Measurements from ENCODE around the gene NSDHL. TPM values are rescaled to one million over a fixed set of nuclear protein-coding genes. Genes with fewer than 3 reads are reported as not detected.
A peak's percentile ranks its signal among the peaks of the same experiment; 100 is the strongest.
"Not testable (repeated sequence)": the region's sequence is repeated elsewhere in the genome, so short reads cannot be mapped to it uniquely, and the experiment has no call there.

The NSDHL gene
- polyA plus RNA-seq, 1 experiment, result 19.6 TPM

DNA sequence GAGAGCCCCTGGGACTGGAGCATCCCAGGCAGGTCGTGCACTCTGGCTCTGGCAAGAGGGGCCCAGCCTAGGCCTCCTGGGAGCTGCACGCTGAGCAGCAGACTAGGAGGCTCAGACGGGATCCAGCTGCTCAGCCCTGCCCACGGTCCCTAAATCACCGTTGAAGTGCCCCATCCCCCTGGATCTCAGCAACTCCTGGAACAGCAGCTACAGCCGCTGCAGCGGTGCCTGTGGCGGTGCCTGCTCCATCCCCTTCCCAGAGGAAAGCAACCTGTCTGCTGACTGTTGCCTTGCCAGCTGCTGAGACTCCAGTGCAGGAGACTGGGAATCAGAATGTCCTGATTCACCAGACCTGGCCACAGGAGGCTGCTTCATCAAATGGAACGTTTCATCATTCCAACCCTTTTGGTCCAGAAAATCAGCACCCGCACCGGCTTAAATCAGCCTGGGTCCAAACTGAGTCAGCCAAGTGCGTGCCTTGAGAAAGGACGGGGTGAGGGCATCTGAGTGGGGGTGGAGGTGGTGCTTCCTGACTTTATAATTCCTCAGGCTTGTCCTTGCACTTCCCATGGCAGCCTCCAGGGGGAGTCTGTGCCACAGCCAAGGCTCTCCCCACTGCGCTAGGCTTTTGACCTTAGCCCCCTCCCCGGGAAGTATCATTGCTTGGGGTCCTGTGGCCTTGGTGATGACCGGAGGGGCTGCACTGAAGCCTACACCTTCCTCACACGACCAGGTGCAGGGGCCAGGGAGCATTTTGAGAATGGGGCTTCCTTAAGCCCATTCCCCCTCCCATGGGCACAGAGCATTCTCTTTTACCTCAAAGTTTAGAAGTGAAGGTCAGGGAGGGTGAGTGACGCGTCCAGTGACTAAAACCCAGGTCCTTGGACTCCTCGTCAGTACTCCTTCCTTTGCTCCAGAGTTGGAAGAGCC, 73.6 kb downstream of the NSDHL start:
- DNase-seq (ENCODE audit: low read depth, low spot score), result no peak
- Histone ChIP-seq H3K27me3 (ENCODE audit: control insufficient read depth, insufficient read depth, low read length) (no peaks in the 10 kb centered on the region), H3K4me3 (ENCODE audit: low read depth, low read length) (no peak overlapping the region), H3K9me3 (ENCODE audit: control insufficient read depth, insufficient read depth, low read length) (no peaks in the 10 kb centered on the region), H3K27ac (ENCODE audit: low read depth, low read length) (peak overlapping the region; percentile 47)
- ChIA-PET CTCF (interaction anchor here (1.0 to 2.2 kb wide), 3 partner anchors 11 to 86 kb away, joined by 3 to 16 read pairs (median 3); no protein-coding TSS in a partner anchor), POLR2A (no interaction called here)
- TF ChIP-seq, protein P1, sequence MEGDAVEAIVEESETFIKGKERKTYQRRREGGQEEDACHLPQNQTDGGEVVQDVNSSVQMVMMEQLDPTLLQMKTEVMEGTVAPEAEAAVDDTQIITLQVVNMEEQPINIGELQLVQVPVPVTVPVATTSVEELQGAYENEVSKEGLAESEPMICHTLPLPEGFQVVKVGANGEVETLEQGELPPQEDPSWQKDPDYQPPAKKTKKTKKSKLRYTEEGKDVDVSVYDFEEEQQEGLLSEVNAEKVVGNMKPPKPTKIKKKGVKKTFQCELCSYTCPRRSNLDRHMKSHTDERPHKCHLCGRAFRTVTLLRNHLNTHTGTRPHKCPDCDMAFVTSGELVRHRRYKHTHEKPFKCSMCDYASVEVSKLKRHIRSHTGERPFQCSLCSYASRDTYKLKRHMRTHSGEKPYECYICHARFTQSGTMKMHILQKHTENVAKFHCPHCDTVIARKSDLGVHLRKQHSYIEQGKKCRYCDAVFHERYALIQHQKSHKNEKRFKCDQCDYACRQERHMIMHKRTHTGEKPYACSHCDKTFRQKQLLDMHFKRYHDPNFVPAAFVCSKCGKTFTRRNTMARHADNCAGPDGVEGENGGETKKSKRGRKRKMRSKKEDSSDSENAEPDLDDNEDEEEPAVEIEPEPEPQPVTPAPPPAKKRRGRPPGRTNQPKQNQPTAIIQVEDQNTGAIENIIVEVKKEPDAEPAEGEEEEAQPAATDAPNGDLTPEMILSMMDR (IDR thresholded peaks at IDR 0.05; ENCODE audit: low read depth, low read length), result peak; percentile 73

DNA sequence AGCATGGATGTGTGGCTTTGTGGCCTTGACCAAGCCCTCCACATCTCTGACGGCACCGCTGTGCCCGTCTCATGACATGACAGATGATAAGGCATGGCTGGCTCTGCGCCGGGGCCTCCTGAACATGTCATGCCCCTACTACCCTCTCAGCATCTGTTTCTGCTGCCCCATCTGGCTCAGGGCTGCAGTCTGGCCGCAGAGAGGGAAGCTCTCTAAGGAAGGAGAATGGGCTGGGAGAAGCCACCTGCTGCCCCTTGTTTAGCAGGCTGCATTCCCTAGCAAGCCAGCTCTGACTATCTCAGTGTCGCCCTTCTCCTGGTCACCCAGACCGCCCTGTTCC, 74.2 kb downstream of the NSDHL start:
- TF ChIP-seq, protein P1 (IDR thresholded peaks at IDR 0.05; ENCODE audit: low read depth, low read length), result no peak
- H3K27me3 ChIP-seq (ENCODE audit: control insufficient read depth, insufficient read depth, low read length), result no peaks in the 10 kb centered on the region
- no peaks in the 10 kb centered on the region for H3K9me3 ChIP-seq (ENCODE audit: control insufficient read depth, insufficient read depth, low read length)
- H3K27ac ChIP-seq (ENCODE audit: low read depth, low read length), result no peak overlapping the region
- CTCF ChIA-PET, result interaction anchor here (1.0 to 2.2 kb wide), 4 partner anchors 10 to 84 kb away, joined by 3 to 16 read pairs (median 4); no protein-coding TSS in a partner anchor
- no peak overlapping the region for H3K4me3 ChIP-seq (ENCODE audit: low read depth, low read length)
- DNase-seq (ENCODE audit: low read depth, low spot score), result no peak
- POLR2A ChIA-PET, result no interaction called here

DNA sequence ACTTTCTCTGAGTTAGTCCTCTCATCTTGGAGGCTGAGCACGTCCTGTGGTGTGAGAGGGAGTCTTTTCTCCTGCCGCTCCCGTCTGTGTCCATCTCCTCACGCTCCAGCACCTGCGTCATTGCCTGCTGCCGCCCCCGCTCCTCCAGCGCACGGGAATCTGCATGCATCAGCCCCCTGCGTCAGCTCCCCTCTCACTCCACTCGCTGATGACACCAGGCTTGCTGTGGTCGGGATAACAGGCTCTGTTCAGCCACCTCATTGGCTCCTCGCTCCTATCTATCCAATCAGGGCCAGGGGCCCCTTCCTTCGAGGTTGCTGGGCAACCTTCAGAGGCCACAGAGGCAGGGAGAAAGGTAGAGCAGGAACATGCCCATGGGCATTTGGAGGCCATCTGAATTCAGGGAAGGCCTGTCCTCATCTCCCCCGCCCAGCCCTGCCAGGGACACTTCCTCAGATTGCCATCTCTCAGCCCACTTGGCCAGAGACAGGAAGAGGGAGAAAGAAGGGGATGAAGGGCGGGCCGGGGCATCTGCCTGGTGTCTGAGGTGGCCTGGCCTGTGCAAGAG, 76.3 kb downstream of the NSDHL start:
- CTCF ChIA-PET, result interaction anchor here (2.2 kb wide), 1 partner anchor 19 kb away, joined by 16 read pairs; no protein-coding TSS in a partner anchor
- DNase-seq (ENCODE audit: low read depth, low spot score), result peak; percentile 70
- POLR2A ChIA-PET, result no interaction called here
- Histone ChIP-seq H3K27me3 (ENCODE audit: control insufficient read depth, insufficient read depth, low read length) (no peaks in the 10 kb centered on the region), H3K27ac (ENCODE audit: low read depth, low read length) (peak overlapping the region; percentile 68), H3K4me3 (ENCODE audit: low read depth, low read length) (no peak overlapping the region), H3K9me3 (ENCODE audit: control insufficient read depth, insufficient read depth, low read length) (no peaks in the 10 kb centered on the region)
- TF ChIP-seq, protein P1 (IDR thresholded peaks at IDR 0.05; ENCODE audit: low read depth, low read length), result no peak

DNA sequence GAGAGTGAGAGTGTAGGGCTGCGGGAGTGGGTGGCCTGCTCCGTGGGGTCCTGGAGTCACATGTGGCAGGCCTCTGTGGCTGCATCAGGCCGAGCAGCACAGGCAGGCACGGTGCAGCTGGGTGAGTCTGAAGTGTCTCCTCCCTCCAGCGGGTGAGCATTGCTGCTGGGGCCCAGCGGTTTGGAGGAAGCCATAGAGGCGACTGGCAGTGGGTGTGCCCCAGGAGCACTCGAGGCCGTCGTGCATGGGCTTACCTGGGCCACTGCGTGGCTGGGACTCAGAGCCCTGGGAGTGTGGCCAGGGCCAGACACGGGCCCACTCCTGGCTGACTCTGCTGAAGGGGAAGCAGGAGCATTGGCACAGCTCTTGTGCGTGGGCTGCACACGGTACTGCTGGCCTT, 77.6 kb downstream of the NSDHL start:
- CTCF ChIA-PET, result no interaction called here
- no peak for DNase-seq (ENCODE audit: low read depth, low spot score)
- Histone ChIP-seq H3K9me3 (ENCODE audit: control insufficient read depth, insufficient read depth, low read length) (no peaks in the 10 kb centered on the region), H3K4me3 (ENCODE audit: low read depth, low read length) (no peak overlapping the region), H3K27me3 (ENCODE audit: control insufficient read depth, insufficient read depth, low read length) (no peaks in the 10 kb centered on the region), H3K27ac (ENCODE audit: low read depth, low read length) (no peak overlapping the region)
- POLR2A ChIA-PET, result no interaction called here
- TF ChIP-seq, protein P1 (IDR thresholded peaks at IDR 0.05; ENCODE audit: low read depth, low read length), result no peak

DNA sequence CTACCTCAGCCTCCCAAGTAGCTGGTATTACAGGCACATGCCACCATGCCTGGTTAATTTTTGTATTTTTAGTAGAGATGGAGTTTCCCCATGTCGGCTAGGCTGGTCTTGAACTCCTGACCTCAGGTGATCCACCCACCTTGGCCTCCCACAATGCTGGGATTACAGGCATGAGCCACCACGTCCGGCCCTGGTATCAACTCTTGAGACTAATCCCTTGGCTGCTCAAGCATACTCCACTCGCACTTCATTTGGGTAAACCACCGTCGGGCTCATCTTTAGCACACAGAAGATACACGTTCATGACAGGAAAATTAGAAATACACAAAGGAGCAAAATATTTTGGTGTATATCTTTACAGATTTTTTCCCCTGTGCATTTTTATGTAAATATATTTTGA, 79.2 kb downstream of the NSDHL start:
- H3K27me3 ChIP-seq (ENCODE audit: control insufficient read depth, insufficient read depth, low read length); H3K9me3 ChIP-seq (ENCODE audit: control insufficient read depth, insufficient read depth, low read length); DNase-seq (ENCODE audit: low read depth, low spot score); CTCF ChIA-PET; H3K27ac ChIP-seq (ENCODE audit: low read depth, low read length); H3K4me3 ChIP-seq (ENCODE audit: low read depth, low read length): not testable (repeated sequence)
- POLR2A ChIA-PET, result interaction anchor here (0.7 kb wide), 1 partner anchor 813 kb away, joined by 7 read pairs; no protein-coding TSS in a partner anchor
